ENCODE data around the gene ZIC5.

DNA sequence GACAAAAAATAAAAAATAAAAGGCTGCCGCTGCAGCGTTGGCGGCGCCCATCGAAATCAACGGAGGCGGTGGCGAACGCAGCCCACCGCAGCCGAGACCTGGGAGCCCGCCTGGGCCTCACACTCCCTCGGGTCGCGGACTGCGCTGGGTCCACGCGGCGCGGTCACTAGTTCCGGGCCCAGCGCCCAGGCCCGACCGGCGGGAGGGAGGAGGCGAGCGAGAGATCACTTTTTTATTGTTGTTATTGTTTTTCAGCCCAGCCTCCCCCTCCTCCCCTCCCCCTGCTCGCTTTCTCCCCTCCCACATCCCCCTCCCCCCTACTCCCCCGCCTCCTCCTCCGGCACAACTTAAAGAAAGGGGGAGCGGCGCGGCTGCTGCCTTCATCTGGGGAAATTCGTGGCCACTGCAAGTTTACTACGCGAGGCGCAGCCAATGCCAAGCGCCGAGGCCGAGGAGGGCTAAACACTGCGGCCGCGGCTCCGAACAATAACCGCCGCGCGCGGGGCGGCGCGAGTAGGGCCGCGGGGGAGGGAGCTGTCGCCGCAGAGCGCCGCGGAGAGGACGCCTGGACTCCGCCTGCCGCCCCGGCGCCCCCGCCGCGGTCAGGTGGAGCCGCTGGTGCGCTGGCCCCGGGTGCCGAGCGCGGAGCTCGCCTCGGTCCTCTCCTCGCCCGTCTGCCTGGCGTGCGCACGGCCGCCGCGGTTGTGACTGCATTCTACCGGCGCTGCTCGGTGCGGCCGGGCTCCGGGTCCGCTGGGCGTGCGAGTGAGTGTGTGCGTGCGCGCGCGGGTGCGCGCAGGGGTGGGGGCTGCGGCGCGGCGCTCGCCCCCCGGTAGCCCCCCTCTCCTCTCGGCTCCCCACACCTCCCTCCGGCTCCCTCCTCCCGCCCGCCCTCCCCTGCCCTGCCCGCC is 9.5 kb upstream of the ZIC5 start:
- TF ChIP-seq YY1 (IDR thresholded peaks at IDR 0.05; ENCODE audit: insufficient read depth, insufficient read length): no peak
- no peak for TF ChIP-seq SUZ12 (IDR thresholded peaks at IDR 0.05; ENCODE audit: extremely low read depth, insufficient read depth, insufficient read length)
